Left ventricle myocardium inferior (tissue), 1 donor: ENCODE data around the gene FANCL. TPM values are rescaled to one million over a fixed set of nuclear protein-coding genes. Genes with fewer than 3 reads are reported as not detected.
"Not testable (repeated sequence)": the region's sequence is repeated elsewhere in the genome, so short reads cannot be mapped to it uniquely, and the experiment has no call there.

Experiments
- DNase-seq: peaks from one replicate; pipeline ENCODE4 v3.0.0-alpha.2; 2020
- H3K27ac ChIP-seq: fragments of 200-600 bp; replicated peaks from 2 replicates; pipeline ENCODE4 v1.8.0; 2021
- H3K27me3 ChIP-seq: fragments of 200-600 bp; 2 replicates; pipeline ENCODE4 v1.8.0; 2021; ENCODE audit warnings: low read depth
- H3K36me3 ChIP-seq: fragments of 200-600 bp; 2 replicates; pipeline ENCODE4 v1.8.0; 2021
- H3K4me1 ChIP-seq: fragments of 200-600 bp; 2 replicates; pipeline ENCODE4 v1.8.0; 2021
- H3K4me3 ChIP-seq: fragments of 200-600 bp; 2 replicates; pipeline ENCODE4 v1.8.0; 2021; ENCODE audit warnings: mild to moderate bottlenecking, moderate library complexity
- H3K9me3 ChIP-seq: fragments of 200-600 bp; replicated peaks from 2 replicates; pipeline ENCODE4 v1.8.0; 2021
- CTCF ChIP-seq: fragments of 200-600 bp; IDR thresholded peaks from 2 replicates; pipeline ENCODE4 v1.8.0; 2021; ENCODE audit warnings: antibody characterized with exemption, mild to moderate bottlenecking, borderline replicate concordance
- intact Hi-C: fragments of 100-400 bp; cut with micrococcal nuclease; formaldehyde crosslinking; loops from one replicate; pipeline ENCODE4 v1.11.0; 2022
- total RNA-seq: library from RNA; stranded (reverse); fragmentation: NEBNext Ultra II Directional; extraction: Animal tissue kit (Norgen Biotek cat#: 25700); gene quantifications from one replicate; pipeline ENCODE4 v1.2.1, GENCODE V29; 2021
- donor health status: DM: no; HTN: yes; CAD: no; lungs with severe emphysema.

FANCL gene
- total RNA-seq, 1 donor from 2014 or later: 12.0 TPM

- DNase-seq: no peak
- Histone ChIP-seq H3K36me3 (peaks cover 7% of the 10 kb centered on the region), H3K4me3 (no peak overlapping the region), H3K4me1 (no peaks in the 10 kb centered on the region), H3K9me3 (no peaks in the 10 kb centered on the region), H3K27me3 (no peaks in the 10 kb centered on the region), H3K27ac (no peak overlapping the region)
- no peak for TF ChIP-seq CTCF
- intact Hi-C loops: no loop called here
Observed at GRCh38 chr2:58203018-58203417, 38.1 kb downstream of the FANCL start.

GRCh38 chr2:58202404-58202803 lies 38.7 kb downstream of the FANCL start:
- DNase-seq: no peak
- intact Hi-C loops: no loop called here
- TF ChIP-seq CTCF: no peak

GRCh38 chr2:58197894-58198293 lies 43.2 kb downstream of the FANCL start:
- intact Hi-C loops: no loop called here
- no peak for DNase-seq
- H3K9me3 ChIP-seq: no peaks in the 10 kb centered on the region
- no peak overlapping the region for H3K27ac ChIP-seq
- TF ChIP-seq CTCF: no peak
- H3K27me3 ChIP-seq: no peaks in the 10 kb centered on the region
- no peaks in the 10 kb centered on the region for H3K4me1 ChIP-seq
- no peaks in the 10 kb centered on the region for H3K36me3 ChIP-seq
- H3K4me3 ChIP-seq: no peak overlapping the region

More at GRCh38 chr2:58202404-58202803, 38.7 kb downstream of the FANCL start:
- H3K27me3 ChIP-seq: no peaks in the 10 kb centered on the region
- no peak overlapping the region for H3K4me3 ChIP-seq
- no peaks in the 10 kb centered on the region for H3K9me3 ChIP-seq
- H3K27ac ChIP-seq: no peak overlapping the region
- H3K36me3 ChIP-seq: peaks cover 7% of the 10 kb centered on the region
- no peaks in the 10 kb centered on the region for H3K4me1 ChIP-seq

GRCh38 chr2:58195662-58196061 lies 45.5 kb downstream of the FANCL start:
- intact Hi-C loops: no loop called here

GRCh38 chr2:58194458-58194857 lies 46.7 kb downstream of the FANCL start:
- TF ChIP-seq CTCF: no peak
- Histone ChIP-seq H3K9me3 (no peaks in the 10 kb centered on the region), H3K4me3 (no peak overlapping the region), H3K4me1 (no peaks in the 10 kb centered on the region), H3K36me3 (no peaks in the 10 kb centered on the region), H3K27ac (no peak overlapping the region), H3K27me3 (no peaks in the 10 kb centered on the region)
- intact Hi-C loops: no loop called here
- DNase-seq: no peak

More at GRCh38 chr2:58195662-58196061, 45.5 kb downstream of the FANCL start:
- H3K9me3 ChIP-seq: no peaks in the 10 kb centered on the region
- H3K36me3 ChIP-seq: no peaks in the 10 kb centered on the region
- H3K27me3 ChIP-seq: no peaks in the 10 kb centered on the region
- H3K27ac ChIP-seq: no peak overlapping the region
- H3K4me3 ChIP-seq: no peak overlapping the region
- DNase-seq: no peak
- no peaks in the 10 kb centered on the region for H3K4me1 ChIP-seq
- TF ChIP-seq CTCF: no peak

- DNase-seq, H3K4me3 ChIP-seq, H3K27me3 ChIP-seq, H3K9me3 ChIP-seq, H3K27ac ChIP-seq, intact Hi-C loops, H3K4me1 ChIP-seq: not testable (repeated sequence)
- H3K36me3 ChIP-seq: peaks cover 13% of the 10 kb centered on the region
Observed at GRCh38 chr2:58187022-58187421, 54.1 kb downstream of the FANCL start.
